Cardiac fibroblast (primary cell): Measurements from ENCODE around the gene LMO7.

Experiments
- DNase-seq, 2 donors: peaks; one replicate each; pipeline versions ENCODE4 v3.0.0 to v3.0.0-alpha.2; 2010; ENCODE audit warnings: low read depth in 2 of 2
- H3K4me3 ChIP-seq, 2 donors: replicated peaks in 1 of 2; 1 replicate in 1 of 2; 2 replicates in 1 of 2; pipeline ENCODE4 v1.5.1; 2011; ENCODE audit warnings: low read depth in 2 of 2, low read length in 2 of 2, mild to moderate bottlenecking in 2 of 2, moderate library complexity in 1 of 2
- CTCF ChIP-seq: IDR thresholded peaks from one replicate; pipeline ENCODE4 v1.5.1; 2011; ENCODE audit warnings: low read depth, mild to moderate bottlenecking, low read length, inconsistent platforms

LMO7 gene

GRCh38 chr13:75610466-75610865, 25.7 kb upstream of the LMO7 start:
- H3K4me3 ChIP-seq = no peak overlapping the region
- no peak for TF ChIP-seq CTCF
- DNase-seq = no peak

GRCh38 chr13:75612354-75612753, 23.8 kb upstream of the LMO7 start:
- no peak overlapping the region for H3K4me3 ChIP-seq
- DNase-seq = no peak
- TF ChIP-seq CTCF = no peak

- TF ChIP-seq CTCF = no peak
- H3K4me3 ChIP-seq = no peak overlapping the region
- DNase-seq = no peak
Observed at GRCh38 chr13:75617230-75617629, 18.9 kb upstream of the LMO7 start.

GRCh38 chr13:75618308-75618707, 17.8 kb upstream of the LMO7 start:
- no peak overlapping the region for H3K4me3 ChIP-seq
- no peak for TF ChIP-seq CTCF
- DNase-seq = no peak

- no peak overlapping the region for H3K4me3 ChIP-seq
- peak in 1 of 2 donors; percentile 35 for DNase-seq
- TF ChIP-seq CTCF = no peak
Observed at GRCh38 chr13:75620020-75620419, 16.1 kb upstream of the LMO7 start.

GRCh38 chr13:75621147-75621546, 15.0 kb upstream of the LMO7 start:
- H3K4me3 ChIP-seq = no peak overlapping the region
- TF ChIP-seq CTCF = no peak
- peak; percentile 52 to 78 for DNase-seq

GRCh38 chr13:75628801-75629200, 7.3 kb upstream of the LMO7 start:
- no peak for DNase-seq
- TF ChIP-seq CTCF = no peak
- H3K4me3 ChIP-seq = no peak overlapping the region
